Left ventricle myocardium inferior (tissue), 1 donor: ENCODE data around the gene CMTR1. TPM values are rescaled to one million over a fixed set of nuclear protein-coding genes. Genes with fewer than 3 reads are reported as not detected.

Source experiments
- DNase-seq: peaks from one replicate; pipeline ENCODE4 v3.0.0-alpha.2; 2020
- H3K27ac ChIP-seq: fragments of 200-600 bp; replicated peaks from 2 replicates; pipeline ENCODE4 v1.8.0; 2021
- H3K27me3 ChIP-seq: fragments of 200-600 bp; 2 replicates; pipeline ENCODE4 v1.8.0; 2021; ENCODE audit warnings: low read depth
- H3K36me3 ChIP-seq: fragments of 200-600 bp; 2 replicates; pipeline ENCODE4 v1.8.0; 2021
- H3K4me1 ChIP-seq: fragments of 200-600 bp; 2 replicates; pipeline ENCODE4 v1.8.0; 2021
- H3K4me3 ChIP-seq: fragments of 200-600 bp; 2 replicates; pipeline ENCODE4 v1.8.0; 2021; ENCODE audit warnings: mild to moderate bottlenecking, moderate library complexity
- H3K9me3 ChIP-seq: fragments of 200-600 bp; replicated peaks from 2 replicates; pipeline ENCODE4 v1.8.0; 2021
- CTCF ChIP-seq: fragments of 200-600 bp; IDR thresholded peaks from 2 replicates; pipeline ENCODE4 v1.8.0; 2021; ENCODE audit warnings: antibody characterized with exemption, mild to moderate bottlenecking, borderline replicate concordance
- intact Hi-C: fragments of 100-400 bp; cut with micrococcal nuclease; formaldehyde crosslinking; loops from one replicate; pipeline ENCODE4 v1.11.0; 2022
- total RNA-seq: library from RNA; stranded (reverse); fragmentation: NEBNext Ultra II Directional; extraction: Animal tissue kit (Norgen Biotek cat#: 25700); gene quantifications from one replicate; pipeline ENCODE4 v1.2.1, GENCODE V29; 2021
- donor health status: DM: no; HTN: yes; CAD: no; lungs with severe emphysema.

The CMTR1 gene
- total RNA-seq, 1 donor from 2014 or later, result 34.4 TPM

- Histone ChIP-seq H3K4me3 (no peak overlapping the region), H3K9me3 (peaks cover 3% of the 10 kb centered on the region), H3K36me3 (no peaks in the 10 kb centered on the region), H3K27ac (no peak overlapping the region), H3K4me1 (peaks cover 10% of the 10 kb centered on the region), H3K27me3 (peaks cover 57% of the 10 kb centered on the region)
- intact Hi-C loops, result no loop called here
- no peak for TF ChIP-seq CTCF
- DNase-seq, result no peak
These were observed 83.9 kb downstream of the CMTR1 start for GRCh38 chr6:37516920-37517405.

GRCh38 chr6:37517411-37517812 lies 84.4 kb downstream of the CMTR1 start:
- intact Hi-C loops, result no loop called here
- Histone ChIP-seq H3K4me3 (no peak overlapping the region), H3K27ac (no peak overlapping the region), H3K9me3 (peaks cover 3% of the 10 kb centered on the region), H3K36me3 (no peaks in the 10 kb centered on the region), H3K27me3 (peaks cover 57% of the 10 kb centered on the region), H3K4me1 (peaks cover 10% of the 10 kb centered on the region)
- no peak for TF ChIP-seq CTCF
- DNase-seq, result no peak

GRCh38 chr6:37518116-37518515 lies 85.1 kb downstream of the CMTR1 start:
- Histone ChIP-seq H3K36me3 (no peaks in the 10 kb centered on the region), H3K4me3 (no peak overlapping the region), H3K27ac (no peak overlapping the region), H3K9me3 (peaks cover 3% of the 10 kb centered on the region), H3K27me3 (peaks cover 57% of the 10 kb centered on the region), H3K4me1 (peaks cover 10% of the 10 kb centered on the region)
- intact Hi-C loops, result no loop called here
- DNase-seq, result no peak
- TF ChIP-seq CTCF, result no peak

GRCh38 chr6:37519461-37519860 lies 86.4 kb downstream of the CMTR1 start:
- no peak for TF ChIP-seq CTCF
- H3K36me3 ChIP-seq, result no peaks in the 10 kb centered on the region
- H3K27ac ChIP-seq, result no peak overlapping the region
- peaks cover 10% of the 10 kb centered on the region for H3K4me1 ChIP-seq
- intact Hi-C loops, result no loop called here
- H3K27me3 ChIP-seq, result peaks cover 45% of the 10 kb centered on the region
- H3K9me3 ChIP-seq, result peaks cover 3% of the 10 kb centered on the region
- DNase-seq, result no peak
- H3K4me3 ChIP-seq, result no peak overlapping the region

- Histone ChIP-seq H3K36me3 (no peaks in the 10 kb centered on the region), H3K27me3 (peaks cover 35% of the 10 kb centered on the region), H3K27ac (no peak overlapping the region), H3K4me1 (peaks cover 7% of the 10 kb centered on the region), H3K9me3 (peaks cover 3% of the 10 kb centered on the region), H3K4me3 (no peak overlapping the region)
- intact Hi-C loops, result no loop called here
- no peak for TF ChIP-seq CTCF
- DNase-seq, result no peak
These were observed 87.9 kb downstream of the CMTR1 start for GRCh38 chr6:37520926-37521325.
